Choroid plexus epithelial cell (primary cell): ENCODE data around the gene RNF144A.
A peak's percentile ranks its signal among the peaks of the same experiment; 100 is the strongest.

Experiments
- DNase-seq: peaks from one replicate; pipeline ENCODE4 v3.0.0-alpha.2; 2010; ENCODE audit warnings: low read depth
- H3K4me3 ChIP-seq: 2 replicates; pipeline ENCODE4 v1.5.1; 2011; ENCODE audit warnings: low read depth, mild to moderate bottlenecking, control low read depth, low read length, moderate library complexity
- CTCF ChIP-seq: conservative IDR thresholded peaks from 2 replicates; pipeline ENCODE4 v1.5.1; 2011; ENCODE audit warnings: low read depth, mild to moderate bottlenecking, control low read depth, inconsistent platforms, low read length, moderate library complexity

The RNF144A gene

GRCh38 chr2:7009207-7009911 lies 92.1 kb downstream of the RNF144A start:
- no peak overlapping the region for H3K4me3 ChIP-seq
- DNase-seq, result peak; percentile 83
- no peak for TF ChIP-seq CTCF

GRCh38 chr2:7010391-7011054 lies 93.3 kb downstream of the RNF144A start:
- no peak overlapping the region for H3K4me3 ChIP-seq
- peak; percentile 97 for DNase-seq
- TF ChIP-seq CTCF, result no peak

- H3K4me3 ChIP-seq, result no peak overlapping the region
- DNase-seq, result peak; percentile 96
- TF ChIP-seq CTCF, result no peak
Observed at GRCh38 chr2:7011356-7012083, 94.3 kb downstream of the RNF144A start.

DNA sequence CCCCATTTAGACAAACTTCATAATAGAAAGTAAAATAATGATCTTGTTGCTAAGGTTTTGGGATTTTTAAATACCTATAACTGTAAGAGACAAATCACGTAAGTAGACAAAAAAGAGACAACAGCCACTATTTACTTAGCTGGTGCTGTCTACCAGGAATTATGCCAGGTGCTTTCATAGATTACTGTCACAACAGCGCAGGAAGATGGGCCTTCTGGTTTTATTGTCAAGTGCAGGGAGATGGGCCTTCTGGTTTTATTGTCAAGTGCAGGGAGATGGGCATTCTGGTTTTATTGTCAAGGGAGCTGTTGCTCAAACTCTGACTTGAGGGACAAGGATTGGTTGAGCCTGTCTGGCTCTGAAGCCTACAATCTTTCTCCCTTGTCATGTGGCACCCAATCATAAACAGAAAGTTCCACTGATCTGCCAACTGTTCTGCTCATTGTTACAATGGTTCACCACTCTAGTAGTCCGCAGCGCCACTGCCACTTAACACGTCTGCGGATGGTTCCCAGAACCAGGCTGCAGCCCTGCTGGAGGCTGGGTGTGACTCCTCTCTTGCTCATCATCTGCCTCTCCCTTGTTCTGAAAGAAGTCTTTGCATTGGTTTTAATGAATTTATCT lies 95.0 kb downstream of the RNF144A start:
- H3K4me3 ChIP-seq, result no peak overlapping the region
- no peak for TF ChIP-seq CTCF
- DNase-seq, result peak; percentile 42

GRCh38 chr2:7013471-7014160 lies 96.4 kb downstream of the RNF144A start:
- no peak for TF ChIP-seq CTCF
- no peak overlapping the region for H3K4me3 ChIP-seq
- DNase-seq, result no peak

DNA sequence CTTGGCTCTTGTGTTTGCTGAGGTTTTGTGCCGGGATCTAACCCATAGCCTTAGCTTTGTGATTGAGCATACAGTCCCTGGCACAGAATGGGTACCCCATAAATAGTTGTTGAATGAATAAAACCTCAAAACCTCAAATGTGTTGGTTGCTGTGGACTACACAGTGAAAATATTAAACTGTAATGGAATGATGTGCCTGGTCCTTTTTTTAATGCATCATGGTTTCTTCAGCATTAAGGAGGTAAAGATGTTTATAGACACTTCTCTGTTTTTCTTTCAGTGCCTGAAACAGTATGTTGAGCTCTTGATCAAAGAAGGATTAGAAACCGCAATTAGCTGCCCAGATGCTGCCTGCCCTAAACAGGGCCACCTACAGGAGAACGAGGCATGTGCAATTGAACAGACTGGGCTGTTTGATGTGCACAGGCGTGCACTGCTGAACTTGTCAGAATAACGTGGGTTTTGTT lies 97.0 kb downstream of the RNF144A start:
- no peak overlapping the region for H3K4me3 ChIP-seq
- TF ChIP-seq CTCF, result peak; percentile 84
- DNase-seq, result peak; percentile 80
